CD4-positive, alpha-beta memory T cell (primary cell): Measurements from ENCODE around the gene TRPV2. TPM values are rescaled to one million over a fixed set of nuclear protein-coding genes. Genes with fewer than 3 reads are reported as not detected.

Experiments
- CTCF ChIA-PET: fragments of 350-600 bp; sonication (Branson Sonifier 250); formaldehyde crosslinking; loops from one replicate; lab custom pipeline; 2021; ENCODE audit warnings: inconsistent platforms; ENCODE audit not compliant: partially characterized antibody; lab: Charles Lee
- POLR2A ChIA-PET: fragments of 350-600 bp; sonication (Branson Sonifier 250); formaldehyde crosslinking; loops from one replicate; lab custom pipeline; 2021; ENCODE audit not compliant: partially characterized antibody; lab: Charles Lee
- DNase-seq, 5 donors: peaks; one replicate each; pipeline versions ENCODE4 v3.0.0 to v3.0.0-alpha.2; 2020 to 2022; ENCODE audit warnings: mixed read lengths in 1 of 5
- H3K27ac ChIP-seq: one replicate; pipeline ENCODE4 v1.7.0; 2013; ENCODE audit warnings: low read depth, low read length
- H3K27me3 ChIP-seq: 2 replicates; pipeline ENCODE4 v1.7.0; 2013; ENCODE audit warnings: mild to moderate bottlenecking, low read length, moderate library complexity; ENCODE audit not compliant: insufficient read depth
- H3K36me3 ChIP-seq: 2 replicates; pipeline ENCODE4 v1.7.0; 2013; ENCODE audit warnings: mild to moderate bottlenecking, low read length, moderate library complexity; ENCODE audit not compliant: insufficient read depth
- H3K4me1 ChIP-seq: 2 replicates; pipeline ENCODE4 v1.7.0; 2013; ENCODE audit warnings: mild to moderate bottlenecking, low read length, moderate library complexity; ENCODE audit not compliant: insufficient read depth
- H3K4me3 ChIP-seq, 2 donors: one replicate each; pipeline ENCODE4 v1.7.0; 2013; ENCODE audit warnings: low read length in 2 of 2, mild to moderate bottlenecking in 1 of 2
- H3K9me3 ChIP-seq, 2 donors: one replicate each; pipeline ENCODE4 v1.7.0; 2013; ENCODE audit warnings: low read length in 2 of 2, control low read depth in 1 of 2; ENCODE audit not compliant: control insufficient read depth in 1 of 2
- H3K27ac Mint-ChIP-seq, 7 donors: one replicate each; pipeline ENCODE4 v1.8.0; 2020 to 2021; ENCODE audit warnings: mixed read lengths in 7 of 7, mild to moderate bottlenecking in 6 of 7, inconsistent platforms in 3 of 7, moderate library complexity in 3 of 7
- H3K27me3 Mint-ChIP-seq, 2 donors: one replicate each; pipeline ENCODE4 v1.8.0; 2020 to 2021; ENCODE audit warnings: mixed read lengths in 2 of 2
- H3K36me3 Mint-ChIP-seq, 2 donors: one replicate each; pipeline ENCODE4 v1.8.0; 2020 to 2021; ENCODE audit warnings: mixed read lengths in 2 of 2, inconsistent platforms in 1 of 2, mild to moderate bottlenecking in 1 of 2
- H3K4me1 Mint-ChIP-seq, 4 donors: one replicate each; pipeline ENCODE4 v1.8.0; 2020 to 2021; ENCODE audit warnings: mixed read lengths in 4 of 4, mild to moderate bottlenecking in 1 of 4
- H3K4me3 Mint-ChIP-seq, 8 donors: one replicate each; pipeline ENCODE4 v1.8.0; 2020 to 2021; ENCODE audit warnings: mixed read lengths in 8 of 8, mild to moderate bottlenecking in 7 of 8, moderate library complexity in 6 of 8, inconsistent platforms in 3 of 8
- H3K9me3 Mint-ChIP-seq, 8 donors: one replicate each; pipeline ENCODE4 v1.8.0; 2020 to 2021; ENCODE audit warnings: mixed read lengths in 8 of 8, mild to moderate bottlenecking in 5 of 8, inconsistent platforms in 3 of 8, moderate library complexity in 1 of 8
- intact Hi-C: fragments of 100-400 bp; cut with micrococcal nuclease; formaldehyde crosslinking; loops from one replicate; pipeline ENCODE4 v1.15.1; 2023
- polyA plus RNA-seq, 2 donors: library from polyadenylated mRNA; unstranded; fragments of 300-500 nt; fragmentation: Illumina TruSeq; gene quantifications; one replicate each; pipeline ENCODE4 v1.2.3, GENCODE V29; 2021
- total RNA-seq, 2 experiments: library from RNA; stranded (reverse); gene quantifications; one replicate each; pipeline ENCODE4 v1.2.3, GENCODE V29; 2021

The TRPV2 gene
- total and polyA plus RNA-seq, 4 experiments from 2014 or later: 95.0 to 127 (median 109) TPM

DNA sequence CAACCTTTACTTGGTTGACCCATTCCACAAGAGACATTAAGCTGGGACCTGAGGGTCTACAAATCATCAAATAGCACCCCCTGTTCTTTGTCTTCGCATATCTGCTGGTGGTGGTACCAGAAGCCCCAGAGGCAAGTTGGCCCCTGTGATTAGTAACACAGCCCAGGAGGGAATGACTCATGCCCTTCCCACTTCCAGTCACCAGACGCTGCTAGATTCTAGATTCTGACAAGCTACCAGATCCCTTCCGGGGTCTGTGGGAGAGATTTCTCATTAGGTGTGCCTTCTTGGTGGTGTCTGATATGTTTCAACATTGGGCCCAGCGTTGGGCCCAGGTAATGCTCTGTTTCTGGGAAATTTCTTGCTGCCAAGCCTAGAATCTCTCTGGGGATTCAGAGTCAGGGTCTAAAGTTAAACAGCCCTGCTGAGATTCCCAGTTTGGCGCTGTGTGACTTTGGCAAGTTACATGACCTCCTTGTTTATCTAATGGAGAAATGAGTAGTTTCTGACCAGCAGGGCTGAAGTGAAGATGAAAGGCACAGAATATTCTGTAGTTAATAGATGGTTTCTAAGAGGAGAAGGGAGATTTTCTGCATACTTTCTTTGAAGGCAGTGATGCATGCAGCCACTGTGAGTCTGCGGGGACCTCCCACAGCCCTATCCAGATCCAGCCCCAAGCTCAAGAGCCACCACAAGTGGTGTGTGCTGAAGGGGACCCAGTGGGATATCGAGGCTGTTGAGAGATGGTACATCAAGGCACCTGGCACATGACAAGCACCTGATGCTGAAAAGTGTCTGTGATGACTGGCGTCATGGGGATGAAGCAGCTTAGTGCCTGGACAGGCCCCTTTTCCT is 3.9 kb downstream of the TRPV2 start:
- ChIA-PET POLR2A (interaction anchor here (0.7 to 7.3 kb wide), 8 partner anchors 10 to 377 kb away, joined by 3 to 129 read pairs (median 4); partner anchors contain the start of gene UBB), CTCF (interaction anchor here (1.1 to 1.6 kb wide), 2 partner anchors 34 to 56 kb away, joined by 5 to 7 read pairs; no protein-coding TSS in a partner anchor)
- no peaks in the 10 kb centered on the region for H3K27me3 Mint-ChIP-seq
- peaks cover 38% of the 10 kb centered on the region for H3K36me3 ChIP-seq
- peak in 1 of 5 donors; percentile 75 for DNase-seq
- peak overlapping the region; percentile 53 to 100 (median 86) for H3K27ac Mint-ChIP-seq
- peak overlapping the region; percentile 12 for H3K27ac ChIP-seq
- no peaks in the 10 kb centered on the region for H3K9me3 ChIP-seq
- intact Hi-C loops: no loop called here
- peaks cover 58% of the 10 kb centered on the region for H3K4me1 ChIP-seq
- H3K4me1 Mint-ChIP-seq: peaks cover 24 to 66% (median 48%) of the 10 kb centered on the region in 4 donors
- H3K4me3 ChIP-seq: no peak overlapping the region
- H3K36me3 Mint-ChIP-seq: peaks cover 28 to 58% of the 10 kb centered on the region in 2 donors
- no peaks in the 10 kb centered on the region for H3K9me3 Mint-ChIP-seq
- H3K4me3 Mint-ChIP-seq: peak overlapping the region; percentile 32 to 86 (median 73)
- H3K27me3 ChIP-seq: no peaks in the 10 kb centered on the region

DNA sequence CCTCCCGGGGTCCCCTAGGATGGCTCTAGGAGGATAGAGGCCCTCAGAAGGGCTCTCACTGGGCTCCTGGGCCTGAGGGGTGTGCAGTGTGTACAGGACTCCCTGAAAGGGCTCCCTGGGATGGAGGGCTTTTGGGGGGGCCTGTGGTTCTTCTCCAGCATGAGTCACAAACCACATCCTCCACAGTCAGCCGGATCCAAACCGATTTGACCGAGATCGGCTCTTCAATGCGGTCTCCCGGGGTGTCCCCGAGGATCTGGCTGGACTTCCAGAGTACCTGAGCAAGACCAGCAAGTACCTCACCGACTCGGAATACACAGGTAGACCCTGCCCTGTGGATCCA is 4.5 kb downstream of the TRPV2 start:
- Histone ChIP-seq H3K27me3 (no peaks in the 10 kb centered on the region), H3K36me3 (peaks cover 38% of the 10 kb centered on the region), H3K4me3 (no peak overlapping the region), H3K4me1 (peaks cover 52% of the 10 kb centered on the region), H3K9me3 (no peaks in the 10 kb centered on the region), H3K27ac (peak overlapping the region; percentile 12)
- peaks cover 28 to 57% of the 10 kb centered on the region in 2 donors for H3K36me3 Mint-ChIP-seq
- H3K27me3 Mint-ChIP-seq: no peaks in the 10 kb centered on the region
- ChIA-PET POLR2A (interaction anchor here (1.1 to 7.3 kb wide), 4 partner anchors 10 to 38 kb away, joined by 3 to 129 read pairs (median 63); partner anchors contain the start of gene UBB), CTCF (interaction anchor here (1.1 kb wide), 1 partner anchor 56 kb away, joined by 5 read pairs; no protein-coding TSS in a partner anchor)
- intact Hi-C loops: no loop called here
- H3K9me3 Mint-ChIP-seq: no peaks in the 10 kb centered on the region
- peak overlapping the region in 6 of 8 donors; percentile 36 to 86 (median 75) for H3K4me3 Mint-ChIP-seq
- H3K27ac Mint-ChIP-seq: peak overlapping the region in 6 of 7 donors; percentile 81 to 100 (median 88)
- DNase-seq: peak in 3 of 5 donors; percentile 15 to 62 (median 33)
- H3K4me1 Mint-ChIP-seq: peaks cover 21 to 60% (median 43%) of the 10 kb centered on the region in 4 donors

DNA sequence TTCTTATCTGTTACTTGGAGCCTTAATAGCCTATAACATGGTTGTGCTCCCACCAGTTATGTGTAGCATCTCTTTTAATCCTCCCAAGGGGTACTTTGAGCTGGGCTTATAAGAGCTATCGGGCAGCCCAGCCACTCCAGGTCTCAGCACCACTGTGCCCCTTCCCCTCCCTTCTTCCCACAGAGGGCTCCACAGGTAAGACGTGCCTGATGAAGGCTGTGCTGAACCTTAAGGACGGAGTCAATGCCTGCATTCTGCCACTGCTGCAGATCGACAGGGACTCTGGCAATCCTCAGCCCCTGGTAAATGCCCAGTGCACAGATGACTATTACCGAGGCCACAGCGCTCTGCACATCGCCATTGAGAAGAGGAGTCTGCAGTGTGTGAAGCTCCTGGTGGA is 7.0 kb downstream of the TRPV2 start:
- H3K9me3 Mint-ChIP-seq: no peaks in the 10 kb centered on the region
- intact Hi-C loops: no loop called here
- peaks cover 60% of the 10 kb centered on the region for H3K36me3 ChIP-seq
- POLR2A ChIA-PET: interaction anchor here (0.6 kb wide), 1 partner anchor 9 kb away, joined by 3 read pairs; no protein-coding TSS in a partner anchor
- peak in 1 of 5 donors; percentile 29 for DNase-seq
- H3K4me1 Mint-ChIP-seq: peaks cover 13 to 43% (median 32%) of the 10 kb centered on the region in 4 donors
- peak overlapping the region in 1 of 8 donors; percentile 6 for H3K4me3 Mint-ChIP-seq
- H3K36me3 Mint-ChIP-seq: peaks cover 33 to 69% of the 10 kb centered on the region in 2 donors
- no peak overlapping the region for H3K4me3 ChIP-seq
- peak overlapping the region in 1 of 7 donors; percentile 70 for H3K27ac Mint-ChIP-seq
- CTCF ChIA-PET: interaction anchor here (0.8 to 1.1 kb wide), 2 partner anchors 16 to 28 kb away, joined by 3 read pairs; no protein-coding TSS in a partner anchor
- H3K9me3 ChIP-seq: no peaks in the 10 kb centered on the region
- H3K27ac ChIP-seq: no peak overlapping the region
- no peaks in the 10 kb centered on the region for H3K27me3 Mint-ChIP-seq
- no peaks in the 10 kb centered on the region for H3K27me3 ChIP-seq
- peaks cover 36% of the 10 kb centered on the region for H3K4me1 ChIP-seq

DNA sequence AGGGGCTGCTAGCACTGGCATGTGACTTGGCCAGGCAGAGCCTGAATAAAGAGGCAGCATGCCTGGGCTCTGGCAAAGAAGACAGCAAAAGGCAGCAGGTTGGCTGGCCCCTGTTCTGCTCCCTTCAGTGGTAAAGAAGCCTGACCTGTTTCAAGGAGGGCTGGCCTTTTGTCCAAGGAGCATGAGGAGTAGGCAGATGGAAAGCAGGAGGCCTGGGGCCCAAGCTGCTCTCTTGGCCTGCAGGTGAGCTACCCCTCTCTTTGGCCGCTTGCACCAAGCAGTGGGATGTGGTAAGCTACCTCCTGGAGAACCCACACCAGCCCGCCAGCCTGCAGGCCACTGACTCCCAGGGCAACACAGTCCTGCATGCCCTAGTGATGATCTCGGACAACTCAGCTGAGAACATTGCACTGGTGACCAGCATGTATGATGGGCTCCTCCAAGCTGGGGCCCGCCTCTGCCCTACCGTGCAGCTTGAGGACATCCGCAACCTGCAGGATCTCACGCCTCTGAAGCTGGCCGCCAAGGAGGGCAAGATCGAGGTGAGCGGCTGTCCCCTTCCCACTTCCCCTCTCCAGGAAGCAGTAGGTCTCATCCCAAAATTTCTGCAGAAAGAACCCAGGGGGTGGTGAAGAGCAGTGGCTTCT is 8.0 kb downstream of the TRPV2 start:
- H3K4me1 ChIP-seq: peaks cover 27% of the 10 kb centered on the region
- DNase-seq: peak in 1 of 5 donors; percentile 8
- H3K27ac ChIP-seq: no peak overlapping the region
- ChIA-PET CTCF (interaction anchor here (1.1 to 1.7 kb wide), 3 partner anchors 8 to 30 kb away, joined by 3 to 4 read pairs (median 4); partner anchors contain the start of gene TRPV2), POLR2A (interaction anchor here (1.0 kb wide), 1 partner anchor 42 kb away, joined by 4 read pairs; the partner anchor contains the start of gene UBB)
- peaks cover 60% of the 10 kb centered on the region for H3K36me3 ChIP-seq
- H3K27me3 ChIP-seq: no peaks in the 10 kb centered on the region
- no peaks in the 10 kb centered on the region for H3K27me3 Mint-ChIP-seq
- H3K36me3 Mint-ChIP-seq: peaks cover 33 to 69% of the 10 kb centered on the region in 2 donors
- peaks cover 13 to 34% (median 27%) of the 10 kb centered on the region in 4 donors for H3K4me1 Mint-ChIP-seq
- no peak overlapping the region for H3K4me3 ChIP-seq
- intact Hi-C loops: no loop called here
- no peak overlapping the region for H3K27ac Mint-ChIP-seq
- H3K9me3 ChIP-seq: no peaks in the 10 kb centered on the region
- no peak overlapping the region for H3K4me3 Mint-ChIP-seq
- H3K9me3 Mint-ChIP-seq: no peaks in the 10 kb centered on the region

GRCh38 chr17:16425202-16425601 is 9.8 kb downstream of the TRPV2 start:
- no peaks in the 10 kb centered on the region for H3K9me3 ChIP-seq
- H3K4me1 Mint-ChIP-seq: peaks cover under 1 to 15% (median 14%) of the 10 kb centered on the region in 4 donors
- H3K27ac ChIP-seq: no peak overlapping the region
- H3K36me3 Mint-ChIP-seq: peaks cover 33 to 70% of the 10 kb centered on the region in 2 donors
- no peaks in the 10 kb centered on the region for H3K27me3 Mint-ChIP-seq
- intact Hi-C loops: no loop called here
- peaks cover 66% of the 10 kb centered on the region for H3K36me3 ChIP-seq
- no peak overlapping the region for H3K4me3 Mint-ChIP-seq
- no peak overlapping the region for H3K27ac Mint-ChIP-seq
- H3K27me3 ChIP-seq: no peaks in the 10 kb centered on the region
- DNase-seq: peak in 1 of 5 donors; percentile 6
- H3K4me3 ChIP-seq: no peak overlapping the region
- CTCF ChIA-PET: interaction anchor here (1.3 to 1.7 kb wide), 2 partner anchors 28 to 47 kb away, joined by 3 to 4 read pairs; no protein-coding TSS in a partner anchor
- H3K4me1 ChIP-seq: peaks cover 8% of the 10 kb centered on the region
- POLR2A ChIA-PET: interaction anchor here (0.9 to 2.1 kb wide), 2 partner anchors 9 to 13 kb away, joined by 4 to 9 read pairs; partner anchors contain the start of gene TRPV2
- no peaks in the 10 kb centered on the region for H3K9me3 Mint-ChIP-seq

- H3K9me3 ChIP-seq: no peaks in the 10 kb centered on the region
- H3K27ac ChIP-seq: no peak overlapping the region
- H3K27ac Mint-ChIP-seq: peak overlapping the region in 3 of 7 donors; percentile 28 to 49 (median 31)
- ChIA-PET POLR2A (interaction anchor here (0.7 to 3.1 kb wide), 5 partner anchors 10 to 45 kb away, joined by 3 to 18 read pairs (median 9); partner anchors contain the start of genes TRPV2 and UBB), CTCF (interaction anchor here (1.3 to 3.4 kb wide), 4 partner anchors 11 to 96 kb away, joined by 3 to 15 read pairs (median 14); partner anchors contain the start of gene TRPV2)
- intact Hi-C loops: no loop called here
- no peak overlapping the region for H3K4me3 ChIP-seq
- peak in 1 of 5 donors; percentile 10 for DNase-seq
- no peak overlapping the region for H3K4me3 Mint-ChIP-seq
- H3K9me3 Mint-ChIP-seq: no peaks in the 10 kb centered on the region
- peaks cover 59% of the 10 kb centered on the region for H3K36me3 ChIP-seq
- no peaks in the 10 kb centered on the region for H3K27me3 Mint-ChIP-seq
- peaks cover 0 to 10% (median 9%) of the 10 kb centered on the region in 4 donors for H3K4me1 Mint-ChIP-seq
- H3K36me3 Mint-ChIP-seq: peaks cover 33 to 69% of the 10 kb centered on the region in 2 donors
- peaks cover under 1% of the 10 kb centered on the region for H3K4me1 ChIP-seq
- no peaks in the 10 kb centered on the region for H3K27me3 ChIP-seq
Observed at GRCh38 chr17:16425698-16426659, 10.6 kb downstream of the TRPV2 start.
